GM15510 (cell line): ENCODE results near the gene CD19.

Experiments
- POLR2A ChIP-seq: IDR thresholded peaks from 3 replicates; pipeline ENCODE4 v1.6.1; 2011; ENCODE audit warnings: borderline replicate concordance; ENCODE audit not compliant: insufficient read length; ENCODE audit errors: extremely low read depth

CD19 gene

DNA sequence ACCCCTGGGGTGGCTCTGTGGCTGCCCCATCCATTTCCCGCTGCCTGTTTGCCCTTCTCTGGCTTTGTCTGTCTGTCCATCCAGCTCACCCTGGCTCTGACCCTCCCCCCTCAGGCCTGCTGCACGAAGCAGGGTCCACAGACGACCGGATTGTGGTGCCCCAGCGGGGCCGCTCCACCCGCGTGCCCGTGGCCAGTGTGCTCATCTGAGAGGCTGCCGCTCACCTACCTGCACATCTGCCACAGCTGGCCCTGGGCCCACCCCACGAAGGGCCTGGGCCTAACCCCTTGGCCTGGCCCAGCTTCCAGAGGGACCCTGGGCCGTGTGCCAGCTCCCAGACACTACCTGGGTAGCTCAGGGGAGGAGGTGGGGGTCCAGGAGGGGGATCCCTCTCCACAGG lies 52.3 kb downstream of the CD19 start:
- TF ChIP-seq POLR2A: no peak

DNA sequence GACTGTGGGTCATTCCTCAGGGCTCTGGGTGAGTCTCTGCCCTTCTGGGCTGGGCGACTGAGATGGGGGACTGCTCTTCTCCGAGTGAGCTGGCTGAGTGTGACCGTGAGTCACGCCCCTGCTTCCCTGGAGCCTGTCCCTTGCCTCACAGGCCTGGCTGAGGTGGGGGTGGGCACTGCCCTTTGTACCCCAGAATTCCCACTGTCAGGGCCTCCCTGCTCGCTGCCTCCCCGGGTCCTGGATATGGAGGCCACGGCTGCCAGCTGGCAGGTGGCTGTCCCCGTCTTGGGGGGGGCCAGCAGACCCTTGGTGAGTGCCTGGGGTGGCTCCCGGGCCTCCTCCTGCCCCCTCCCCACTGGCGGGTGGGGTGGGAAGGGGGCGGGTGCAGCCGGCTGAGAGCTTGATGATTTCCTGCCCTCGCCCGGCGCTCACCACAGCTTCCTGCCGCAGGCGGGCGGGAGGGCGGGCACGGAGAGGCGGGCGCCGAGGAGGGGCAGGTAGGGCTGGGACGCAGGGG lies 52.9 kb downstream of the CD19 start, which contains the start of gene LAT:
LAT (plus strand) TSS at position 434 of the 517 bp plus-strand sequence. CDS start 366 bp downstream, outside the sequence.
- TF ChIP-seq POLR2A: no peak

DNA sequence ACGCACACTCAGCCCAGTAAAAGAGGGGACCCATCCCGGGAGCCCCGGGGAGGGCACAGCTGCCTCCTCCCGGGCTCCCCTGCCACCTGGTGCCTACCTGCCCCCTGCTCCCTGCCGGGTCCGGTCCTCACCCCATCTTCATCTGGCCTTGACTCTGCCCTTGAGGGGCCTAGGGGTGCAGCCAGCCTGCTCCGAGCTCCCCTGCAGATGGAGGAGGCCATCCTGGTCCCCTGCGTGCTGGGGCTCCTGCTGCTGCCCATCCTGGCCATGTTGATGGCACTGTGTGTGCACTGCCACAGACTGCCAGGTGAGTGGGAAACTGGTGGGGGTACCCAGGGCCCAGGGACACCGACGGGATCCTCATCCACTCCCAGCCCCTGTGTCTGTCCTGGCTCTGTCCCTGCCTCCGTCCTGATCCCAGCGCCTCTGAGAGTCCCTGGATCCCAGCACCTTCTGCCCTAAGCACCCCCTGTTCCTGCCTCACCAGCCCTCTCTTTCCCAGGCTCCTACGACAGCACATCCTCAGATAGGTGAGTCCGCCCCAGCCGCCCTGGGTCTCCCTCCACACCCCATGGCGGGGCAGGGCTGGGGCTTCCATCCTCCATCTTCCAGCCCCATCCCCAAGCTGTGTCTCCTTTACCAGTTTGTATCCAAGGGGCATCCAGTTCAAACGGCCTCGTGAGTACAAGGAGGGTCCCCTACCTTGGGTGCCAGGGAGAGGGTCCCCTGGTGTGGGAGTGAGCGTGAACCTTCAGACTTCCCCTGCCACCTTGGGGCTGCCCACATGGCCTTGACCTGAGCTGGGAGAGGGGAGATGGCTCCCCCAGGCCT lies 53.7 kb downstream of the CD19 start:
- TF ChIP-seq POLR2A: no peak

DNA sequence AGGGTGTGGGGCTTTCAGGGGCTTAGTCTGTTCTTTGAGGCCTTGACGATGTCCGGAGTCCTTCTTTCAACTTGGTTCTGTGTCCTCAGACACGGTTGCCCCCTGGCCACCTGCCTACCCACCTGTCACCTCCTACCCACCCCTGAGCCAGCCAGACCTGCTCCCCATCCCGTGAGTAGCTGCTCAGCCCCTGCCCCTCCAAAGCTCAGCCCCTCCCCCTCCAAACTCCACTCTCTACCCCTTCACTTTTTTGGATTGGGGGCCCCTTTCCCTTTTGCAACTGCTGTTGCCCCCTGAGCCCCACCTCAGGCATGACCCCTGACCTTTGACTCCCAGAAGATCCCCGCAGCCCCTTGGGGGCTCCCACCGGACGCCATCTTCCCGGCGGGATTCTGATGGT lies 54.3 kb downstream of the CD19 start:
- TF ChIP-seq POLR2A: no peak

DNA sequence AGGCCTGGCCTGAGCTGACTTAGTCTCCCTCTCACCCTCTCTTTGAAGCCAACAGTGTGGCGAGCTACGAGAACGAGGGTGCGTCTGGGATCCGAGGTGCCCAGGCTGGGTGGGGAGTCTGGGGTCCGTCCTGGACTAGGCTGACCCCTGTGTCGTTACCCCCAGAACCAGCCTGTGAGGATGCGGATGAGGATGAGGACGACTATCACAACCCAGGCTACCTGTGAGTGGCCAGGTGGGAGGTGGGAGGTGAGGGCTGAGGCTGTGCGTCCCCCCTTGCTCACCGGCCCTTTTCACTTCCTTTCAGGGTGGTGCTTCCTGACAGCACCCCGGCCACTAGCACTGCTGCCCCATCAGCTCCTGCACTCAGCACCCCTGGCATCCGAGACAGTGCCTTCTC lies 54.7 kb downstream of the CD19 start:
- no peak for TF ChIP-seq POLR2A

DNA sequence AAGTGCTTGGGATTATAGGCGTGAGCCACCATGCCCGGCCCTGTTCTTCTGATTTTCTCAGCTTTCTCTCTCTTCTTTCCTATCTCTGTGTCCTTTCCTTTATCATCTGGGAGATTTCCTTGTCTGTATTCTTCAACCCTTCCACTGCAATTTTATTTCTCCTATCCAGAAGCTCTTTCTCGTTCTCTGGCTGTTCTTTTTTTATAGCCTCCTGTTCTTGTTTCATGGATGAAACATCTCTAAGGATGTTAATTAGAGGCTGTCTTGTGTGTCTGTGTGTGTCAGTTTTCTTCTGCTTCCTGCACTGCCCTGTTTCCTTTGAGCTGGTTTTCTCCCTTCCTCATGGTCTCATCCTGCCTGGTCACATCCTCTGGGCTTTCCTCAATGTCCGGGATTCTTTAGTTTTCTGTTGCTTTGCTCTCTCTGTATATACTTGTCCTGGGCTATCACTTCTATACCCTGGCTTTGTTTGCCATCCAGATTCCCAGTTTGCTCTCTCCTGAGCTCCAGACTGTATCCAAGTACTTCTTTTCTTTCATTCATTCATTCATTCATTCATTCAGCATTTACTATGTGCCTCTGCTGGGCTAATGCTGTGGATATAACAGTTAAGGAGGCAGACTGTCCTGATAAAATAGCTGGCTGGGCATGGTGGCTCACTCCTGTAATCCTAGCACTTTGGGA lies 55.5 kb downstream of the CD19 start:
- no peak for TF ChIP-seq POLR2A
